Measurements from ENCODE around the gene NUP50.
A peak's percentile ranks its signal among the peaks of the same experiment; 100 is the strongest.

Gene NUP50

DNA sequence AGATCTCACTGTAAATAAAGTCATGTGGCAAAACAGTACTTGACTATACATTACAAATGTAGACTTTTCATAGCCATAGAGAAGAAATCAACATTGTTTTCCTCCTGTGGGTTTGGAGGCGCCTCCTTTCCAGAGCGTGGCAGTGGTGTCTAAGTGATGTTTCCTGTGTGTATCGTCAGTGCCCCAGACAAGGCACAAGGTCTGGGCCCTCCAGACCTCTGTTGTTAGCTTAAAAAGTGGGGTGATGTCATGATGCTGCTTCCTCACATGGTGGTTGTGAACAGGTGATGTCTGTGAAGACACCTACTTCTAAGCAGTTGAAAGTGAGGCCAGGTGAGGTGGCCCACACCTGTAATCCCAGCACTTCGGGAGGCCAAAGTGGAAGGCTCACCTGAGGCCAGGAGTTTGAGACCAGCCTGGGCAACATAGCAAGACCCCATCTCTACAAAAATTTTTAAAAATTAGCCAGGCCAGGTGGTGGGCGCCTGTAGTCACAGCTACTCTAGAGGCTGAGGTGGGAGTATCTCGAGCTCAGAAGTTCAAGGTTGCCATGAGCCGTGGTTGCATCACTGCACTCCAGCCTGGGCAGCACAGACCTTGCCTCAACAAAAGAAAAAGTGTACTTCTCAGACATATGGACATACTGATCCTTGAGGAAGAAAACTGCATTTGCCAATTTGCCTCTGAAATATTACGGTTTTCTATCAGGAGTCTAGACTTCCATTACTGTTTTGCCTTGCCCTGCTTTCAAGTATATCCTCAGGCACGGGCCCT, 15.7 kb downstream of the NUP50 start:
- H4K91ac ChIP-seq (ENCODE audit: low read depth, low read length, poor library complexity): no peak overlapping the region
- no peaks in the 10 kb centered on the region for H3K27me3 ChIP-seq (ENCODE audit: control insufficient read depth in 3 of 3, insufficient read depth in 3 of 3, low read depth in 1 of 3, low read length in 3 of 3)
- H2BK5ac ChIP-seq (ENCODE audit: low read length): no peak overlapping the region
- no peak overlapping the region for H3K4me2 ChIP-seq (ENCODE audit: insufficient read depth, low read length, poor library complexity, severe bottlenecking)
- WGBS, 2 donors (ENCODE audit: extremely low coverage in 2 of 2, insufficient read length in 2 of 2, insufficient replicate concordance in 1 of 2): no CpG with 5 or more reads among the region's 9 CpGs
- peaks cover 39 to 95% of the 10 kb centered on the region in 2 donors for H3K36me3 ChIP-seq (replicated peaks in 1 of 2; ENCODE audit: control insufficient read depth in 2 of 2, insufficient read depth in 2 of 2, low read length in 2 of 2)
- no peak overlapping the region for H3K4ac ChIP-seq (ENCODE audit: low read length)
- DNase-seq (ENCODE audit: low spot score): no peak
- H3K9ac ChIP-seq (ENCODE audit: low read depth, low read length, poor library complexity): peak overlapping the region; percentile 51
- no peak overlapping the region for H3K14ac ChIP-seq (ENCODE audit: low read length)
- no peak overlapping the region for H3K18ac ChIP-seq (ENCODE audit: low read length)
- no peak overlapping the region for H3K27ac ChIP-seq (replicated peaks; ENCODE audit: low read length)
- H3K4me1 ChIP-seq (ENCODE audit: control insufficient read depth in 2 of 2, insufficient read depth in 1 of 2, low read depth in 1 of 2, low read length in 2 of 2): no peaks in the 10 kb centered on the region
- no peak overlapping the region for H2BK15ac ChIP-seq (ENCODE audit: low read length)
- H3K9me3 ChIP-seq (replicated peaks in 1 of 2; ENCODE audit: control insufficient read depth in 2 of 2, insufficient read depth in 1 of 2, low read depth in 1 of 2, low read length in 2 of 2): peaks cover 0 to 4% of the 10 kb centered on the region in 2 donors
- no peak overlapping the region for H3K4me3 ChIP-seq (ENCODE audit: low read length in 2 of 2)
- H4K8ac ChIP-seq (ENCODE audit: low read depth, low read length): no peak overlapping the region
- H2BK12ac ChIP-seq (ENCODE audit: low read length): no peak overlapping the region
- no peak overlapping the region for H2AFZ ChIP-seq (ENCODE audit: low read length)
- H3K23ac ChIP-seq (ENCODE audit: low read depth, low read length, poor library complexity): no peak overlapping the region
- no peak overlapping the region for H2AK5ac ChIP-seq (ENCODE audit: low read depth, low read length)
- H2BK120ac ChIP-seq (ENCODE audit: low read depth, low read length): no peak overlapping the region
- peaks cover 6% of the 10 kb centered on the region for H3K79me1 ChIP-seq (ENCODE audit: low read depth, low read length)

DNA sequence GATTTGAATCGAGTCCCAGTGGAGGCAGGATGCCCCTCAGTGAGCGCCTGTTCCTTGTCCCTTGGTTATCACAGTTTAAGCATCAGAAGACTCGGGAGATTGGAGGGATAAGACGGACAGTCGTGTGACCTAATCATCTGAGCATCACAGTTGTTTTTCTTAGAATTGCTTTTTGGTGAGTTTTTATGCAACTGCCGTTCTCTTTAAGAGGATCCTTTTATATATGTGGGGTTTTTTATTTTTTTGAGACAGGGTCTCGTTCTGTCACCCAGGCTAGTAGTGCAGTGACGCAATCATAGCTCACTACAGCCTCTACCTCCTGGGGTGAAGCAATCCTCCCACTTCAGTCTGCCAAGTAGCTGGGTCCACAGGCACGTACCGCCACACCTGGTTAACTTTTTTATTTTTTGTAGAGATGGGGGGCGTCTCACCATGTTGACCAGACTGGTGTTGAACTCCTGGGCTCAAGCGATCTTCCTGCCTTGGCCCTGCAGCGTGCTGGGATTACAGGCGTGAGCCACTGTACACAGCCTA, 16.5 kb downstream of the NUP50 start:
- Histone ChIP-seq H3K9ac (ENCODE audit: low read depth, low read length, poor library complexity) (no peak overlapping the region), H3K4me3 (ENCODE audit: low read length in 2 of 2) (no peak overlapping the region), H3K9me3 (replicated peaks in 1 of 2; ENCODE audit: control insufficient read depth in 2 of 2, insufficient read depth in 1 of 2, low read depth in 1 of 2, low read length in 2 of 2) (peaks cover 0 to 4% of the 10 kb centered on the region in 2 donors), H3K4me2 (ENCODE audit: insufficient read depth, low read length, poor library complexity, severe bottlenecking) (no peak overlapping the region), H3K27ac (replicated peaks; ENCODE audit: low read length) (no peak overlapping the region), H2AK5ac (ENCODE audit: low read depth, low read length) (no peak overlapping the region), H3K14ac (ENCODE audit: low read length) (no peak overlapping the region), H2BK5ac (ENCODE audit: low read length) (no peak overlapping the region), H4K8ac (ENCODE audit: low read depth, low read length) (no peak overlapping the region), H2AFZ (ENCODE audit: low read length) (no peak overlapping the region), H3K4me1 (ENCODE audit: control insufficient read depth in 2 of 2, insufficient read depth in 1 of 2, low read depth in 1 of 2, low read length in 2 of 2) (no peaks in the 10 kb centered on the region), H2BK120ac (ENCODE audit: low read depth, low read length) (no peak overlapping the region), H3K4ac (ENCODE audit: low read length) (no peak overlapping the region), H3K18ac (ENCODE audit: low read length) (no peak overlapping the region), H4K91ac (ENCODE audit: low read depth, low read length, poor library complexity) (peak overlapping the region; percentile 72), H3K27me3 (ENCODE audit: control insufficient read depth in 3 of 3, insufficient read depth in 3 of 3, low read depth in 1 of 3, low read length in 3 of 3) (no peaks in the 10 kb centered on the region), H2BK15ac (ENCODE audit: low read length) (no peak overlapping the region), H3K23ac (ENCODE audit: low read depth, low read length, poor library complexity) (no peak overlapping the region), H3K79me1 (ENCODE audit: low read depth, low read length) (peaks cover 6% of the 10 kb centered on the region), H3K36me3 (replicated peaks in 1 of 2; ENCODE audit: control insufficient read depth in 2 of 2, insufficient read depth in 2 of 2, low read length in 2 of 2) (peaks cover 39 to 94% of the 10 kb centered on the region in 2 donors), H2BK12ac (ENCODE audit: low read length) (no peak overlapping the region)
- WGBS, 2 donors (ENCODE audit: extremely low coverage in 2 of 2, insufficient read length in 2 of 2, insufficient replicate concordance in 1 of 2): no CpG with 5 or more reads among the region's 14 CpGs
- no peak for DNase-seq (ENCODE audit: low spot score)

DNA sequence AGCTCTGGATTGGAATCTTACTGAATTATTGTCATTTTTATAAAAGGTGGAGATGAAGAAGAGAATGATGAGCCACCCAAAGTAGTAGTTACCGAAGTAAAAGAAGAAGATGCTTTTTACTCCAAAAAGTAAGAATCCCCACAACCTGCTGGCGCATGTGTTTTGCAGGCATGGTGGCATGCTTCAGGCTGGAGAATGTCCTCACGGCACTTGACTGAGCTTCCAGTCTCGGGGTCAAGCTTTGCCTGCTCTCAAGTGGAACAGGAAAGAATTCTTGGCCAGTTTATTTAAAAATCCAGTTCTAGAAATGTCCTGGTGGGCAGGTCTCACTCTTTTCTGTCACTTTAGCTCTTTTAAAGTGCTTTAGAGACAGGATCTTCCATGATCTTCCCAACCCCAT, 17.5 kb downstream of the NUP50 start:
- no peak overlapping the region for H3K14ac ChIP-seq (ENCODE audit: low read length)
- no peak overlapping the region for H4K91ac ChIP-seq (ENCODE audit: low read depth, low read length, poor library complexity)
- no peak overlapping the region for H3K18ac ChIP-seq (ENCODE audit: low read length)
- peaks cover 43 to 94% of the 10 kb centered on the region in 2 donors for H3K36me3 ChIP-seq (replicated peaks in 1 of 2; ENCODE audit: control insufficient read depth in 2 of 2, insufficient read depth in 2 of 2, low read length in 2 of 2)
- no peak overlapping the region for H4K8ac ChIP-seq (ENCODE audit: low read depth, low read length)
- H3K9ac ChIP-seq (ENCODE audit: low read depth, low read length, poor library complexity): no peak overlapping the region
- H3K79me1 ChIP-seq (ENCODE audit: low read depth, low read length): peaks cover 6% of the 10 kb centered on the region
- no peak overlapping the region for H2BK120ac ChIP-seq (ENCODE audit: low read depth, low read length)
- H3K4me3 ChIP-seq (ENCODE audit: low read length in 2 of 2): no peak overlapping the region
- no peak overlapping the region for H3K23ac ChIP-seq (ENCODE audit: low read depth, low read length, poor library complexity)
- H2AFZ ChIP-seq (ENCODE audit: low read length): no peak overlapping the region
- no peaks in the 10 kb centered on the region for H3K27me3 ChIP-seq (ENCODE audit: control insufficient read depth in 3 of 3, insufficient read depth in 3 of 3, low read depth in 1 of 3, low read length in 3 of 3)
- no peak overlapping the region for H2BK5ac ChIP-seq (ENCODE audit: low read length)
- H3K4me2 ChIP-seq (ENCODE audit: insufficient read depth, low read length, poor library complexity, severe bottlenecking): no peak overlapping the region
- no CpG with 5 or more reads among the region's 4 CpGs for WGBS, 2 donors (ENCODE audit: extremely low coverage in 2 of 2, insufficient read length in 2 of 2, insufficient replicate concordance in 1 of 2)
- peaks cover 0 to 4% of the 10 kb centered on the region in 2 donors for H3K9me3 ChIP-seq (replicated peaks in 1 of 2; ENCODE audit: control insufficient read depth in 2 of 2, insufficient read depth in 1 of 2, low read depth in 1 of 2, low read length in 2 of 2)
- H2AK5ac ChIP-seq (ENCODE audit: low read depth, low read length): no peak overlapping the region
- H3K4ac ChIP-seq (ENCODE audit: low read length): no peak overlapping the region
- H3K4me1 ChIP-seq (ENCODE audit: control insufficient read depth in 2 of 2, insufficient read depth in 1 of 2, low read depth in 1 of 2, low read length in 2 of 2): no peaks in the 10 kb centered on the region
- no peak overlapping the region for H2BK15ac ChIP-seq (ENCODE audit: low read length)
- no peak overlapping the region for H3K27ac ChIP-seq (replicated peaks; ENCODE audit: low read length)
- DNase-seq (ENCODE audit: low spot score): no peak
- no peak overlapping the region for H2BK12ac ChIP-seq (ENCODE audit: low read length)

DNA sequence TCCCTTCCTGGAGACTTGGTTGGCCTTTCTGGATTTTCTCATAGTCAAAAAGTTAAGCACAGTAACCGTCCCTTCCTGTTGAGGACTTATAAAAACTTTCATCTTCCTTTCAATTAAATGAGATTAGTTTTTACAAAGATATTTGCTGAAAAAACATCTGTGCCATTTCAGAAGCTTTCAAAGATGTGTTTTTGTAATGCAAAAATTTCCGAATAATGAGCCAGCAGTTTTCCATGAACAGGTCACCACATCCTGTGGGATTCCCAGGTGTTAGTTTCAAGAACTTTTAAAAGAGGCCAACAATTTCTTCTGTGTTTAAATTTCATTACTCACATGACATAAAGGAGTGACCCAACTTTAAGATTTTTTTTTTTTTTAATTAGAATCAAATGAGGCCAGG, 18.0 kb downstream of the NUP50 start:
- Histone ChIP-seq H4K8ac (ENCODE audit: low read depth, low read length) (no peak overlapping the region), H4K91ac (ENCODE audit: low read depth, low read length, poor library complexity) (no peak overlapping the region), H3K27me3 (ENCODE audit: control insufficient read depth in 3 of 3, insufficient read depth in 3 of 3, low read depth in 1 of 3, low read length in 3 of 3) (no peaks in the 10 kb centered on the region), H3K9ac (ENCODE audit: low read depth, low read length, poor library complexity) (no peak overlapping the region), H3K9me3 (replicated peaks in 1 of 2; ENCODE audit: control insufficient read depth in 2 of 2, insufficient read depth in 1 of 2, low read depth in 1 of 2, low read length in 2 of 2) (peaks cover 0 to 4% of the 10 kb centered on the region in 2 donors), H2BK12ac (ENCODE audit: low read length) (no peak overlapping the region), H3K4me1 (ENCODE audit: control insufficient read depth in 2 of 2, insufficient read depth in 1 of 2, low read depth in 1 of 2, low read length in 2 of 2) (no peaks in the 10 kb centered on the region), H3K23ac (ENCODE audit: low read depth, low read length, poor library complexity) (no peak overlapping the region), H2AK5ac (ENCODE audit: low read depth, low read length) (no peak overlapping the region), H3K4me3 (ENCODE audit: low read length in 2 of 2) (no peak overlapping the region), H2BK120ac (ENCODE audit: low read depth, low read length) (no peak overlapping the region), H3K18ac (ENCODE audit: low read length) (no peak overlapping the region), H3K36me3 (replicated peaks in 1 of 2; ENCODE audit: control insufficient read depth in 2 of 2, insufficient read depth in 2 of 2, low read length in 2 of 2) (peaks cover 41 to 94% of the 10 kb centered on the region in 2 donors), H3K27ac (replicated peaks; ENCODE audit: low read length) (no peak overlapping the region), H3K4me2 (ENCODE audit: insufficient read depth, low read length, poor library complexity, severe bottlenecking) (no peak overlapping the region), H3K4ac (ENCODE audit: low read length) (no peak overlapping the region), H3K79me1 (ENCODE audit: low read depth, low read length) (peaks cover 6% of the 10 kb centered on the region), H2AFZ (ENCODE audit: low read length) (no peak overlapping the region), H3K14ac (ENCODE audit: low read length) (no peak overlapping the region), H2BK15ac (ENCODE audit: low read length) (no peak overlapping the region), H2BK5ac (ENCODE audit: low read length) (no peak overlapping the region)
- no peak for DNase-seq (ENCODE audit: low spot score)
- WGBS, 2 donors (ENCODE audit: extremely low coverage in 2 of 2, insufficient read length in 2 of 2, insufficient replicate concordance in 1 of 2): no CpG with 5 or more reads among the region's 2 CpGs

Data from neuronal stem cell (in vitro differentiated cells).